HG03521 (cell line): ENCODE data around the gene JUNB.
A peak's percentile ranks its signal among the peaks of the same experiment; 100 is the strongest.

Experiments
- ATAC-seq: cut with Tn5 transposase; IDR thresholded peaks from one replicate; pipeline ENCODE4 v1.9.1; 2021; ENCODE audit warnings: mild to moderate bottlenecking, moderate library complexity; ENCODE audit not compliant: unreplicated experiment

The JUNB gene

GRCh38 chr19:12773571-12773970 lies 17.7 kb upstream of the JUNB start:
- no peak for ATAC-seq

- no peak for ATAC-seq
Observed at GRCh38 chr19:12774588-12775555, 16.4 kb upstream of the JUNB start, which contains the start of gene HOOK2. TSS of gene HOOK2 (minus strand) at chr19:12775552. CDS start at chr19:12775449, 103 bp downstream.

GRCh38 chr19:12777217-12778016 lies 13.9 kb upstream of the JUNB start:
- no peak for ATAC-seq

- ATAC-seq: no peak
Observed at GRCh38 chr19:12778017-12778904, 13.0 kb upstream of the JUNB start.

- no peak for ATAC-seq
Observed at GRCh38 chr19:12778905-12779161, 12.5 kb upstream of the JUNB start.

GRCh38 chr19:12779162-12779993 lies 11.9 kb upstream of the JUNB start:
- ATAC-seq: no peak

- no peak for ATAC-seq
Observed at GRCh38 chr19:12782174-12782423, 9.2 kb upstream of the JUNB start.

- peak; percentile 42 for ATAC-seq
Observed at GRCh38 chr19:12782424-12783290, 8.6 kb upstream of the JUNB start.

- ATAC-seq: no peak
Observed at GRCh38 chr19:12783291-12783848, 7.9 kb upstream of the JUNB start.

- ATAC-seq: no peak
Observed at GRCh38 chr19:12783849-12784393, 7.4 kb upstream of the JUNB start.

- no peak for ATAC-seq
Observed at GRCh38 chr19:12784394-12784870, 6.9 kb upstream of the JUNB start.

GRCh38 chr19:12784871-12785430 lies 6.3 kb upstream of the JUNB start:
- no peak for ATAC-seq

GRCh38 chr19:12785431-12786031 lies 5.8 kb upstream of the JUNB start:
- no peak for ATAC-seq

- no peak for ATAC-seq
Observed at GRCh38 chr19:12786141-12786870, 5.0 kb upstream of the JUNB start.

- no peak for ATAC-seq
Observed at GRCh38 chr19:12786952-12787351, 4.3 kb upstream of the JUNB start.

GRCh38 chr19:12787458-12787857 lies 3.8 kb upstream of the JUNB start:
- no peak for ATAC-seq

GRCh38 chr19:12788042-12788681 lies 3.1 kb upstream of the JUNB start:
- ATAC-seq: no peak
